HUES6 (cell line): ENCODE data around the gene IL17RB.

ENCODE experiments used
- H3K27ac ChIP-seq: 2 replicates; pipeline ENCODE4 v1.7.0; 2013; ENCODE audit warnings: low read depth, mild to moderate bottlenecking, low read length, inconsistent platforms
- H3K27me3 ChIP-seq: 2 replicates; pipeline ENCODE4 v1.6.1; 2013; ENCODE audit warnings: low read length; ENCODE audit not compliant: control insufficient read depth, insufficient read depth
- H3K36me3 ChIP-seq: 2 replicates; pipeline ENCODE4 v1.6.1; 2013; ENCODE audit warnings: low read length; ENCODE audit not compliant: control insufficient read depth, insufficient read depth
- H3K4me1 ChIP-seq: 2 replicates; pipeline ENCODE4 v1.6.1; 2013; ENCODE audit warnings: low read length; ENCODE audit not compliant: control insufficient read depth, insufficient read depth
- H3K4me3 ChIP-seq: 2 replicates; pipeline ENCODE4 v1.5.1; 2013; ENCODE audit warnings: low read depth, low read length
- H3K9ac ChIP-seq: one replicate; pipeline ENCODE4 v1.6.1; 2013; ENCODE audit warnings: mild to moderate bottlenecking, low read length
- H3K9me3 ChIP-seq: 2 replicates; pipeline ENCODE4 v1.6.1; 2013; ENCODE audit warnings: low read depth, low read length; ENCODE audit not compliant: control insufficient read depth, insufficient read depth

Gene IL17RB

GRCh38 chr3:53892286-53892637 lies 45.9 kb downstream of the IL17RB start:
- Histone ChIP-seq H3K4me1 (peaks cover 8% of the 10 kb centered on the region; the same call in 1 of the 2 replicates), H3K4me3 (peak overlapping the region; percentile 81), H3K9me3 (no peaks in the 10 kb centered on the region), H3K27me3 (peaks cover 30% of the 10 kb centered on the region), H3K9ac (peak overlapping the region; percentile 1), H3K27ac (no peak overlapping the region; the same call in 1 of the 2 replicates), H3K36me3 (peaks cover 11% of the 10 kb centered on the region)

- Histone ChIP-seq H3K27me3 (peaks cover 21% of the 10 kb centered on the region), H3K27ac (no peak overlapping the region), H3K4me3 (no peak overlapping the region), H3K4me1 (no peaks in the 10 kb centered on the region), H3K36me3 (no peaks in the 10 kb centered on the region), H3K9ac (no peak overlapping the region), H3K9me3 (no peaks in the 10 kb centered on the region)
These were observed 53.4 kb downstream of the IL17RB start for GRCh38 chr3:53899750-53900149.

GRCh38 chr3:53900666-53901331 lies 54.4 kb downstream of the IL17RB start:
- peaks cover 13% of the 10 kb centered on the region for H3K27me3 ChIP-seq
- no peak overlapping the region for H3K9ac ChIP-seq
- no peaks in the 10 kb centered on the region for H3K9me3 ChIP-seq
- no peaks in the 10 kb centered on the region for H3K36me3 ChIP-seq
- no peak overlapping the region for H3K4me3 ChIP-seq
- H3K4me1 ChIP-seq: no peaks in the 10 kb centered on the region
- H3K27ac ChIP-seq: no peak overlapping the region

- H3K36me3 ChIP-seq: no peaks in the 10 kb centered on the region
- peaks cover 2% of the 10 kb centered on the region; the same call in 1 of the 2 replicates for H3K9me3 ChIP-seq
- no peak overlapping the region for H3K4me3 ChIP-seq
- H3K27me3 ChIP-seq: peaks cover 8% of the 10 kb centered on the region
- no peaks in the 10 kb centered on the region for H3K4me1 ChIP-seq
- H3K9ac ChIP-seq: no peak overlapping the region
- no peak overlapping the region for H3K27ac ChIP-seq
These were observed 55.7 kb downstream of the IL17RB start for GRCh38 chr3:53902067-53902466.

- Histone ChIP-seq H3K9ac (no peak overlapping the region), H3K27me3 (peaks cover 2% of the 10 kb centered on the region; the same call in 1 of the 2 replicates), H3K9me3 (peaks cover 2% of the 10 kb centered on the region; the same call in 1 of the 2 replicates), H3K36me3 (no peaks in the 10 kb centered on the region), H3K4me3 (no peak overlapping the region), H3K4me1 (no peaks in the 10 kb centered on the region), H3K27ac (no peak overlapping the region)
These were observed 56.3 kb downstream of the IL17RB start for GRCh38 chr3:53902711-53903110.

- no peaks in the 10 kb centered on the region for H3K4me1 ChIP-seq
These were observed 67.0 kb downstream of the IL17RB start for GRCh38 chr3:53913401-53913800.

More at GRCh38 chr3:53913401-53913800, 67.0 kb downstream of the IL17RB start:
- Histone ChIP-seq H3K36me3 (no peaks in the 10 kb centered on the region), H3K4me3 (no peak overlapping the region), H3K9me3 (no peaks in the 10 kb centered on the region), H3K9ac (no peak overlapping the region), H3K27ac (no peak overlapping the region), H3K27me3 (no peaks in the 10 kb centered on the region)
